BJ (cell line): ENCODE measurements around the gene ZSWIM3. TPM values are rescaled to one million over a fixed set of nuclear protein-coding genes. Genes with fewer than 3 reads are reported as not detected.

ENCODE experiments used
- CTCF ChIA-PET: fragments of 350-600 bp; formaldehyde crosslinking; extraction: SDS; loops from one replicate; lab custom pipeline; 2021; ENCODE audit warnings: antibody characterized with exemption, inconsistent platforms; lab: Yijun Ruan, JAX
- POLR2A ChIA-PET: fragments of 300-600 bp; sonication (Branson Sonifier 250); formaldehyde crosslinking; extraction: SDS; loops from one replicate; lab custom pipeline; 2021; ENCODE audit warnings: antibody characterized with exemption; lab: Charles Lee
- DNase-seq: peaks from one replicate; pipeline ENCODE4 v3.0.0-alpha.2; 2011; ENCODE audit warnings: low read depth
- H3K27me3 ChIP-seq: 2 replicates; pipeline ENCODE4 v1.6.0; 2011; ENCODE audit warnings: low read length; ENCODE audit not compliant: control insufficient read depth, insufficient read depth
- H3K36me3 ChIP-seq: 2 replicates; pipeline ENCODE4 v1.5.1; 2011; ENCODE audit warnings: low read length; ENCODE audit not compliant: control insufficient read depth, insufficient read depth
- H3K4me3 ChIP-seq: 2 replicates; pipeline ENCODE4 v1.5.1; 2011; ENCODE audit warnings: low read depth, mild to moderate bottlenecking, control low read depth, low read length
- polyA plus RNA-seq: library from polyadenylated mRNA; depleted of rRNA; stranded (reverse); fragments of >200 nt; gene quantifications from 2 replicates; pipeline ENCODE4 v1.2.3, GENCODE V29; 2011
- TF ChIP-seq, protein P1 (sequence below): IDR thresholded peaks from 2 replicates; pipeline ENCODE4 v1.5.1; 2011; ENCODE audit warnings: low read depth, mild to moderate bottlenecking, control low read depth, inconsistent platforms, low read length, moderate library complexity; ENCODE audit not compliant: insufficient read depth

ZSWIM3 gene
- polyA plus RNA-seq, 1 experiment: 4.5 TPM

GRCh38 chr20:45832619-45833018, 24.8 kb upstream of the ZSWIM3 start:
- CTCF ChIA-PET: interaction anchor here (1.8 to 2.0 kb wide), 3 partner anchors 8 to 15 kb away, joined by 4 to 6 read pairs (median 4); no protein-coding TSS in a partner anchor
- H3K4me3 ChIP-seq: no peak overlapping the region

GRCh38 chr20:45833030-45833882, 24.2 kb upstream of the ZSWIM3 start, which contains the start of gene SNX21:
TSS of gene SNX21 (plus strand) at chr20:45833799. CDS start at chr20:45833920, 121 bp downstream.
- POLR2A ChIA-PET: interaction anchor here (0.5 to 0.6 kb wide), 2 partner anchors 49 to 170 kb away, joined by 3 read pairs; no protein-coding TSS in a partner anchor

More at GRCh38 chr20:45832619-45833018, 24.8 kb upstream of the ZSWIM3 start:
- POLR2A ChIA-PET: no interaction called here
- TF ChIP-seq, protein P1, sequence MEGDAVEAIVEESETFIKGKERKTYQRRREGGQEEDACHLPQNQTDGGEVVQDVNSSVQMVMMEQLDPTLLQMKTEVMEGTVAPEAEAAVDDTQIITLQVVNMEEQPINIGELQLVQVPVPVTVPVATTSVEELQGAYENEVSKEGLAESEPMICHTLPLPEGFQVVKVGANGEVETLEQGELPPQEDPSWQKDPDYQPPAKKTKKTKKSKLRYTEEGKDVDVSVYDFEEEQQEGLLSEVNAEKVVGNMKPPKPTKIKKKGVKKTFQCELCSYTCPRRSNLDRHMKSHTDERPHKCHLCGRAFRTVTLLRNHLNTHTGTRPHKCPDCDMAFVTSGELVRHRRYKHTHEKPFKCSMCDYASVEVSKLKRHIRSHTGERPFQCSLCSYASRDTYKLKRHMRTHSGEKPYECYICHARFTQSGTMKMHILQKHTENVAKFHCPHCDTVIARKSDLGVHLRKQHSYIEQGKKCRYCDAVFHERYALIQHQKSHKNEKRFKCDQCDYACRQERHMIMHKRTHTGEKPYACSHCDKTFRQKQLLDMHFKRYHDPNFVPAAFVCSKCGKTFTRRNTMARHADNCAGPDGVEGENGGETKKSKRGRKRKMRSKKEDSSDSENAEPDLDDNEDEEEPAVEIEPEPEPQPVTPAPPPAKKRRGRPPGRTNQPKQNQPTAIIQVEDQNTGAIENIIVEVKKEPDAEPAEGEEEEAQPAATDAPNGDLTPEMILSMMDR: no peak
- no peak for DNase-seq
- no peaks in the 10 kb centered on the region for H3K27me3 ChIP-seq
- H3K36me3 ChIP-seq: peaks cover 5% of the 10 kb centered on the region; the same call in 1 of the 2 replicates

DNA sequence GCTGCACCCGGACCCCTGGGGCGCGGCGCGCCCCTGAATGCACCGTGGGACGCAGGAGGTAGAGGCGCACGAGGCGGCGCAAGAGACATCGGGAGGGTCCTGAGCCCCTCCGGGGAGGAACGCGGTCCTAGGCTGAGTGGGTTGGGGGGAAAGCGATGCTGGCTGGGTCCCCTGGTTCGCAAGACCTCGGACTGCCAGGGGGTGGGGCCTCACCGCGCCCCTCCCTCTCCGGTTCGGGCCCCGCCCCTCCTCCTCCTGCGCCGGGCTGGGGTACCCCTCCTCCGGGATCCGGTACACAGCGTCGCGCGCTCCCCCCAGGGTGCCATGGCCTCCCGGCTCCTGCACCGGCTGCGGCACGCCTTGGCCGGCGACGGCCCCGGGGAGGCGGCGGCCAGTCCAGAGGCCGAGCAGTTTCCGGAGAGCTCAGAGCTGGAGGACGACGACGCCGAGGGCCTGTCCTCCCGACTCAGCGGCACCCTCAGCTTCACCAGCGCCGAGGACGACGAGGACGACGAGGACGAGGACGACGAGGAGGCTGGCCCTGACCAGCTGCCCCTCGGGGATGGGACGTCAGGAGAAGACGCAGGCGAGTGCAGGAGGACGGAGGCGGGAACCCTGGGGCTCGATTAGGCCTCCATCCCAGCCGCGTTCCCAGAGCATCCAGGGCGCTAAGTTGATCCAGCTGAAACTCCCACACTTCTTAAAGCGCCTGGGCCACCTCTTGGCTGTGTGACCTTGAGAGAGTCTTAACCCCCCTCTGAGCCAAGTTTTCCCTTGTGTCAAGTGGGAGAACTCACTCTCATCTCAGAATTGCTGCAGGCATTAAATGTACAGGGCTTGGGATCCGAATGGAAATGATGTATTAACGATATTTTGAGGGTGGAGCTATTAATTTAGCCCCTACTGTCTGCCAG, 23.3 kb upstream of the ZSWIM3 start:
- ChIA-PET CTCF (interaction anchor here (1.0 to 2.0 kb wide), 5 partner anchors 10 to 66 kb away, joined by 3 to 6 read pairs (median 4); no protein-coding TSS in a partner anchor), POLR2A (interaction anchor here (0.6 kb wide), 2 partner anchors 20 to 50 kb away, joined by 3 read pairs; no protein-coding TSS in a partner anchor)
- Histone ChIP-seq H3K36me3 (peaks cover 5% of the 10 kb centered on the region; the same call in 1 of the 2 replicates), H3K4me3 (peak overlapping the region; percentile 69), H3K27me3 (no peaks in the 10 kb centered on the region)
- no peak for DNase-seq
- TF ChIP-seq, protein P1: no peak

More at GRCh38 chr20:45833030-45833882, 24.2 kb upstream of the ZSWIM3 start, which contains the start of gene SNX21:
- peaks cover 5% of the 10 kb centered on the region; the same call in 1 of the 2 replicates for H3K36me3 ChIP-seq
- no peaks in the 10 kb centered on the region for H3K27me3 ChIP-seq
- DNase-seq: peak; percentile 76
- H3K4me3 ChIP-seq: peak within 1 kb of the TSS; percentile 69
- TF ChIP-seq, protein P1: no peak
- CTCF ChIA-PET: interaction anchor here (1.0 to 2.0 kb wide), 5 partner anchors 9 to 67 kb away, joined by 3 to 6 read pairs (median 4); no protein-coding TSS in a partner anchor

GRCh38 chr20:45834797-45835161, 22.6 kb upstream of the ZSWIM3 start:
- H3K4me3 ChIP-seq: peak overlapping the region; percentile 69
- TF ChIP-seq, protein P1: no peak
- H3K36me3 ChIP-seq: peaks cover 5% of the 10 kb centered on the region; the same call in 1 of the 2 replicates
- CTCF ChIA-PET: interaction anchor here (1.0 kb wide), 1 partner anchor 55 kb away, joined by 3 read pairs; no protein-coding TSS in a partner anchor
- H3K27me3 ChIP-seq: no peaks in the 10 kb centered on the region
- POLR2A ChIA-PET: interaction anchor here (0.6 kb wide), 1 partner anchor 20 kb away, joined by 3 read pairs; no protein-coding TSS in a partner anchor
- no peak for DNase-seq
